ENCODE data around the gene CDH13.

Gene CDH13

DNA sequence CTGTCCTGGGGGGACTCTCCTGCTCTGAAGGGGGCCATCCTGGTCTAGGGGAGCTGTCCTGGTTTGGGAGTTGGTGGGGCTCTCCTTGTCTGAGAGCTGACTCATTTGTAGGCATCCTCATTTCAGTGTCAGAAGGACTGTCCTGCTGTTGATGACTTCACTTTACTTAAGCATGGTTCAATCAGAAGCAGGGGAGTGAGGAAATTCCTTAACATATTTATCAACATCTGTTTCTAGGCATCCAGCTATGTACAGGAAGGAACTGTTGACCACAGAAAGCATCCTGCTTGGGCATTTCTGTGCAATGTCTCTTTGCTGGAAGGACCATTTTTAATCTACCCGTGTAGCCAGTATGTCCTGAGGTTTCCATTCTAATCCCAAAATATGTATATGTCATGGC, 678.3 kb downstream of the CDH13 start:
- H2BK120ac ChIP-seq (ENCODE audit: insufficient read depth, low read length, poor library complexity) = no peak overlapping the region
- no peak overlapping the region for H2BK12ac ChIP-seq (ENCODE audit: low read length)
- H4K12ac ChIP-seq (ENCODE audit: low read depth, low read length) = no peak overlapping the region
- H2BK5ac ChIP-seq (ENCODE audit: low read depth, low read length, poor library complexity) = no peak overlapping the region
- no peak overlapping the region for H3K4me2 ChIP-seq (ENCODE audit: low read length)
- H3K18ac ChIP-seq (ENCODE audit: low read length) = no peak overlapping the region
- H2AFZ ChIP-seq (ENCODE audit: insufficient read depth, low read length, poor library complexity) = no peak overlapping the region
- no peak for DNase-seq
- peaks cover 2 to 4% of the 10 kb centered on the region in 2 experiments for H3K4me1 ChIP-seq (ENCODE audit: control insufficient read depth in 1 of 2, insufficient read depth in 2 of 2, low read length in 2 of 2)
- H3K23ac ChIP-seq (ENCODE audit: low read length) = no peak overlapping the region
- H3K27me3 ChIP-seq (ENCODE audit: insufficient read depth, low read length) = no peaks in the 10 kb centered on the region
- H3K4ac ChIP-seq (ENCODE audit: low read depth, low read length) = no peak overlapping the region
- H3K9me3 ChIP-seq (ENCODE audit: insufficient read depth, low read depth, low read length) = no peaks in the 10 kb centered on the region
- WGBS (ENCODE audit: extremely low coverage, insufficient coverage, insufficient read length) = no CpG with 5 or more reads among the region's 1 CpG
- no peak overlapping the region for H3K27ac ChIP-seq (ENCODE audit: low read depth, low read length)
- no peak overlapping the region for H3K14ac ChIP-seq (ENCODE audit: low read length)
- no peak overlapping the region for H4K8ac ChIP-seq (ENCODE audit: low read depth, low read length)
- H3K36me3 ChIP-seq (ENCODE audit: control insufficient read depth in 1 of 2, insufficient read depth in 2 of 2, low read length in 2 of 2) = no peaks in the 10 kb centered on the region
- H4K91ac ChIP-seq (ENCODE audit: low read depth, low read length) = no peak overlapping the region
- no peaks in the 10 kb centered on the region for H3K79me2 ChIP-seq (ENCODE audit: control insufficient read depth, insufficient read depth, low read length, poor library complexity)
- H2AK5ac ChIP-seq (ENCODE audit: low read length) = no peak overlapping the region
- no peak overlapping the region for H3K4me3 ChIP-seq (ENCODE audit: low read depth, low read length)
- H3K79me1 ChIP-seq (ENCODE audit: low read length) = no peaks in the 10 kb centered on the region
- no peak overlapping the region for H3K9ac ChIP-seq (ENCODE audit: low read length)

DNA sequence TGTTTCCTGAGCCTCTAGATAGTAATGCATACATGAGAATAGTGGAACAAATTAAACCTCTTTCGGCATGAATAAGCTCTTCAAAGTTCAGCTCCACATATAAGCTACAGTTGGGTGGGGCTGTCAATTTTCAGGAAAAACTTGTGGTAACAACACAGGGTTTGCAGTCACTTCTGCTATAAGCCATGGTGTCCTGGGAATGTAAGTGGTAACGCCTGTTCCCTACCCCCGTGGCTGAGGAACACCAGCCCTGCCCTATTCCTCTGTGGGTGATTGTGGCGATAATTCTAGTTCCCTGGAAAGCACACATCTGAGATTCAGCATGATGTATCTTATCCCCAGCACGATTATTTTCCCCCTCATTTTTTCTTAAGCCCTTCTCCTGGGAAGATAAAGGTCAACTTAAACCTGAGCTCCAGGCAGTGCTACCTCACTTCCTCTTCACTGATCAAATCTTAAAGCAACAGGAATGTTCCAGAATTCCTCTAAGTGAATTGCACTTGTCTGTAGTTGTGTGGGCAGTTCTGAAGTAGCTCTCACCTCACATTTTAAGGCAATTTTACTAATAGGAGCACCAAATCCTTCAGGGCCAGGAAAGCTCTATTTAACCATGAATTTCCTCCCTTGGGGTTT, 680.3 kb downstream of the CDH13 start:
- peaks cover 2 to 4% of the 10 kb centered on the region in 2 experiments for H3K4me1 ChIP-seq (ENCODE audit: control insufficient read depth in 1 of 2, insufficient read depth in 2 of 2, low read length in 2 of 2)
- H4K8ac ChIP-seq (ENCODE audit: low read depth, low read length) = no peak overlapping the region
- H2BK120ac ChIP-seq (ENCODE audit: insufficient read depth, low read length, poor library complexity) = no peak overlapping the region
- H2BK5ac ChIP-seq (ENCODE audit: low read depth, low read length, poor library complexity) = no peak overlapping the region
- no peak for DNase-seq
- no peak overlapping the region for H2BK12ac ChIP-seq (ENCODE audit: low read length)
- H3K4me2 ChIP-seq (ENCODE audit: low read length) = no peak overlapping the region
- no peak overlapping the region for H4K12ac ChIP-seq (ENCODE audit: low read depth, low read length)
- no peak overlapping the region for H3K18ac ChIP-seq (ENCODE audit: low read length)
- H3K79me1 ChIP-seq (ENCODE audit: low read length) = no peaks in the 10 kb centered on the region
- H3K36me3 ChIP-seq (ENCODE audit: control insufficient read depth in 1 of 2, insufficient read depth in 2 of 2, low read length in 2 of 2) = no peaks in the 10 kb centered on the region
- H3K4ac ChIP-seq (ENCODE audit: low read depth, low read length) = no peak overlapping the region
- WGBS (ENCODE audit: extremely low coverage, insufficient coverage, insufficient read length) = no CpG with 5 or more reads among the region's 5 CpGs
- no peaks in the 10 kb centered on the region for H3K27me3 ChIP-seq (ENCODE audit: insufficient read depth, low read length)
- H3K23ac ChIP-seq (ENCODE audit: low read length) = no peak overlapping the region
- no peaks in the 10 kb centered on the region for H3K79me2 ChIP-seq (ENCODE audit: control insufficient read depth, insufficient read depth, low read length, poor library complexity)
- H3K4me3 ChIP-seq (ENCODE audit: low read depth, low read length) = no peak overlapping the region
- no peak overlapping the region for H2AK5ac ChIP-seq (ENCODE audit: low read length)
- no peaks in the 10 kb centered on the region for H3K9me3 ChIP-seq (ENCODE audit: insufficient read depth, low read depth, low read length)
- H3K9ac ChIP-seq (ENCODE audit: low read length) = no peak overlapping the region
- H3K14ac ChIP-seq (ENCODE audit: low read length) = no peak overlapping the region
- no peak overlapping the region for H3K27ac ChIP-seq (ENCODE audit: low read depth, low read length)
- no peak overlapping the region for H2AFZ ChIP-seq (ENCODE audit: insufficient read depth, low read length, poor library complexity)
- H4K91ac ChIP-seq (ENCODE audit: low read depth, low read length) = no peak overlapping the region

DNA sequence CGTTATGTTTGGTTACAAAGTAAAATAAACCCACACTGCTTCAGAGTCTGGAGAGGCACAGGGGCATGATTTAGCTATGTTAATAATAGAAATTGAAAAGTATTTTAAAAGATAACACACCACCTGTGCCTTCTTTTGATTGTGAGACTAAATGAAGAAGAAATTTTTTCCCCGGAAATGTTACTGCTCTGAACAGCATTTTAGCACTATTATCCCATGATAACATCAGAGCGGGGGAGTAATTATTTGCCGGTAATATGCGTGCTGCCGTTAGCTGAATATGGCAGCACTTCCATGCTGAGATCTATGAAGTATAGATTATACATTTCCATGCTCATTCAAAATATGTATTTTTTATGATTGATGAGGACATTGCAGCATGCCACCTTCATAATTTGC, 680.8 kb downstream of the CDH13 start:
- no peak overlapping the region for H3K9ac ChIP-seq (ENCODE audit: low read length)
- no peak overlapping the region for H3K4me3 ChIP-seq (ENCODE audit: low read depth, low read length)
- no peaks in the 10 kb centered on the region for H3K27me3 ChIP-seq (ENCODE audit: insufficient read depth, low read length)
- H4K12ac ChIP-seq (ENCODE audit: low read depth, low read length) = no peak overlapping the region
- H3K14ac ChIP-seq (ENCODE audit: low read length) = no peak overlapping the region
- H3K4ac ChIP-seq (ENCODE audit: low read depth, low read length) = no peak overlapping the region
- no peak for DNase-seq
- H2AFZ ChIP-seq (ENCODE audit: insufficient read depth, low read length, poor library complexity) = no peak overlapping the region
- no peaks in the 10 kb centered on the region for H3K36me3 ChIP-seq (ENCODE audit: control insufficient read depth in 1 of 2, insufficient read depth in 2 of 2, low read length in 2 of 2)
- H2BK120ac ChIP-seq (ENCODE audit: insufficient read depth, low read length, poor library complexity) = no peak overlapping the region
- H3K9me3 ChIP-seq (ENCODE audit: insufficient read depth, low read depth, low read length) = no peaks in the 10 kb centered on the region
- peaks cover 2 to 4% of the 10 kb centered on the region in 2 experiments for H3K4me1 ChIP-seq (ENCODE audit: control insufficient read depth in 1 of 2, insufficient read depth in 2 of 2, low read length in 2 of 2)
- no peaks in the 10 kb centered on the region for H3K79me1 ChIP-seq (ENCODE audit: low read length)
- no peak overlapping the region for H2AK5ac ChIP-seq (ENCODE audit: low read length)
- no peak overlapping the region for H2BK12ac ChIP-seq (ENCODE audit: low read length)
- no peak overlapping the region for H4K91ac ChIP-seq (ENCODE audit: low read depth, low read length)
- no peaks in the 10 kb centered on the region for H3K79me2 ChIP-seq (ENCODE audit: control insufficient read depth, insufficient read depth, low read length, poor library complexity)
- no CpG with 5 or more reads among the region's 6 CpGs for WGBS (ENCODE audit: extremely low coverage, insufficient coverage, insufficient read length)
- no peak overlapping the region for H4K8ac ChIP-seq (ENCODE audit: low read depth, low read length)
- no peak overlapping the region for H3K23ac ChIP-seq (ENCODE audit: low read length)
- H3K4me2 ChIP-seq (ENCODE audit: low read length) = no peak overlapping the region
- no peak overlapping the region for H3K27ac ChIP-seq (ENCODE audit: low read depth, low read length)
- no peak overlapping the region for H2BK5ac ChIP-seq (ENCODE audit: low read depth, low read length, poor library complexity)
- no peak overlapping the region for H3K18ac ChIP-seq (ENCODE audit: low read length)

DNA sequence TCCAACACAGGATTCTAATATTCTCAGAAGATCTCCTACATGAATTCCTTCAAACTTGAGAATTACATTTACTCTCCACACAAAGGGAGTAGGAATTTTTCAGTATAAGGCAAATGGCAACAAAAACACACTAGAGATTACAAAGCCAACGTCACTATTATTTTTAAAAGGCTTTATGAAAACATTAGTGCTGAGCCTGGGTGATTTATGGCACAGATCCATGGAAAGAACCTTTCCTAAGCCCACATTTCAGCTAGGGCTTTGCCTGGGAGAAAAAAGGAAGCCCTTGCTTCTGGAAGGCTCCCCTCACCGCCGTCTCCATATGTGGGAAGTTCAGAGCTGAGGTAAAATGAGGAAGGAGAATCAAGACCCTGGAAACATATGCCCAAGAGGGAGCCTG, 681.6 kb downstream of the CDH13 start:
- no peaks in the 10 kb centered on the region for H3K36me3 ChIP-seq (ENCODE audit: control insufficient read depth in 1 of 2, insufficient read depth in 2 of 2, low read length in 2 of 2)
- H3K27me3 ChIP-seq (ENCODE audit: insufficient read depth, low read length) = no peaks in the 10 kb centered on the region
- no peaks in the 10 kb centered on the region for H3K79me1 ChIP-seq (ENCODE audit: low read length)
- no peak overlapping the region for H3K9ac ChIP-seq (ENCODE audit: low read length)
- H2BK5ac ChIP-seq (ENCODE audit: low read depth, low read length, poor library complexity) = no peak overlapping the region
- no peak overlapping the region for H4K8ac ChIP-seq (ENCODE audit: low read depth, low read length)
- H3K4me2 ChIP-seq (ENCODE audit: low read length) = no peak overlapping the region
- no peak overlapping the region for H3K4me3 ChIP-seq (ENCODE audit: low read depth, low read length)
- no peak overlapping the region for H3K4ac ChIP-seq (ENCODE audit: low read depth, low read length)
- H2AFZ ChIP-seq (ENCODE audit: insufficient read depth, low read length, poor library complexity) = no peak overlapping the region
- H3K14ac ChIP-seq (ENCODE audit: low read length) = no peak overlapping the region
- H3K23ac ChIP-seq (ENCODE audit: low read length) = no peak overlapping the region
- H3K4me1 ChIP-seq (ENCODE audit: control insufficient read depth in 1 of 2, insufficient read depth in 2 of 2, low read length in 2 of 2) = peaks cover 2 to 4% of the 10 kb centered on the region in 2 experiments
- H3K27ac ChIP-seq (ENCODE audit: low read depth, low read length) = no peak overlapping the region
- no peak overlapping the region for H4K91ac ChIP-seq (ENCODE audit: low read depth, low read length)
- H3K79me2 ChIP-seq (ENCODE audit: control insufficient read depth, insufficient read depth, low read length, poor library complexity) = no peaks in the 10 kb centered on the region
- no peak overlapping the region for H3K18ac ChIP-seq (ENCODE audit: low read length)
- no CpG with 5 or more reads among the region's 3 CpGs for whole genome bisulfite sequencing (ENCODE audit: extremely low coverage, insufficient coverage, insufficient read length)
- no peak overlapping the region for H4K12ac ChIP-seq (ENCODE audit: low read depth, low read length)
- H2AK5ac ChIP-seq (ENCODE audit: low read length) = no peak overlapping the region
- DNase-seq = no peak
- no peak overlapping the region for H2BK120ac ChIP-seq (ENCODE audit: insufficient read depth, low read length, poor library complexity)
- no peaks in the 10 kb centered on the region for H3K9me3 ChIP-seq (ENCODE audit: insufficient read depth, low read depth, low read length)
- no peak overlapping the region for H2BK12ac ChIP-seq (ENCODE audit: low read length)

Data from trophoblast cell (in vitro differentiated cells and primary cell).